Measurements from ENCODE around the gene C3AR1. TPM values are rescaled to one million over a fixed set of nuclear protein-coding genes. Genes with fewer than 3 reads are reported as not detected.

Gene C3AR1
- total and polyA plus RNA-seq, 2 donors (not counting 3 experiments of a cell fraction or from before 2014, with no cell fraction given) = 0.22 to 0.70 TPM

DNA sequence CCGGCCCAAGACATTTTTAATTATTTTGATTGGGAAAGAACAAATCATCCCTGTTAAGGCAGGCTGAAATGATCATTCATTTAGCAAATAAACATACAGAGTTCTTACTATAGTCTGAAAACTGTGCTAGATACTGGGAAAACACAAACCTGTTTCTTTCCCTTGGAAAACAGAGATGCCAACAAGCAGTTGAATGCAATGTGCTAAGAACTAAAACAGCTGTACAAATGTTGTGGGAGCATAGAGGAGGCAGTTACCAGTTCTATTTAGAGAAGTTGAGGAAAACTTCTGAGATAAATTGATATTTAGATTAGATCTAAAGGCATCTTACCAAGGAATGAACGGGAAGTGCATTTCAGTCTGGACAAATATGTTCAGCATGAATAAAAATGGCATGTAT lies 12.8 kb upstream of the C3AR1 start:
- Histone ChIP-seq H3K9ac (replicated peaks; ENCODE audit: extremely low read depth, insufficient read depth, low read length) (no peak overlapping the region), H3K4me1 (ENCODE audit: control insufficient read depth, extremely low read depth, insufficient read depth, low read length) (peaks cover 22% of the 10 kb centered on the region), H3K9me1 (replicated peaks; ENCODE audit: control insufficient read depth, extremely low read depth, insufficient read depth, low read length) (no peaks in the 10 kb centered on the region), H3K4me2 (ENCODE audit: insufficient read depth, low read length) (no peak overlapping the region), H3K27me3 (ENCODE audit: control insufficient read depth in 2 of 2, insufficient read depth in 2 of 2, low read length in 2 of 2) (no peaks in the 10 kb centered on the region), H3K27ac (ENCODE audit: insufficient read depth, low read depth, low read length) (no peak overlapping the region), H3K36me3 (ENCODE audit: control insufficient read depth in 2 of 2, extremely low read depth in 1 of 2, insufficient read depth in 2 of 2, low read length in 2 of 2) (no peaks in the 10 kb centered on the region), H2AFZ (ENCODE audit: low read depth, low read length) (no peak overlapping the region), H3K79me2 (ENCODE audit: control insufficient read depth, insufficient read depth, low read length) (peaks cover 21% of the 10 kb centered on the region), H4K20me1 (replicated peaks; ENCODE audit: control insufficient read depth, extremely low read depth, insufficient read depth, low read length) (no peaks in the 10 kb centered on the region), H3K9me3 (replicated peaks; ENCODE audit: control insufficient read depth, insufficient read depth, low read length) (no peaks in the 10 kb centered on the region), H3K4me3 (replicated peaks in 1 of 3; ENCODE audit: insufficient read depth in 1 of 3, low read depth in 1 of 3, low read length in 3 of 3) (no peak overlapping the region)
- DNase-seq (ENCODE audit: low read depth, low spot score) (no peak), FAIRE-seq (no peak)
- POLR2A ChIA-PET = interaction anchor here (0.9 to 1.1 kb wide), 2 partner anchors 143 to 146 kb away, joined by 3 to 7 read pairs; partner anchors contain the start of gene SLC2A3
- intact Hi-C loops (cut with micrococcal nuclease) (loop anchor here (1.0 kb wide), 4 partner anchors 13 to 219 kb away; partner anchors contain the start of gene C3AR1), dilution Hi-C loops (cut with MboI; ENCODE audit: extremely low pct_ligation_motif_present, low sequenced_read_pairs) (no loop called here)
- TF ChIP-seq FOS (IDR thresholded peaks at IDR 0.05; ENCODE audit: borderline replicate concordance, insufficient read depth, low read length) (no peak), POLR2AphosphoS5 (IDR thresholded peaks at IDR 0.05; ENCODE audit: insufficient read depth, low read depth, low read length) (no peak), EZH2 (IDR thresholded peaks at IDR 0.05; ENCODE audit: borderline replicate concordance, low read depth, low read length, severe bottlenecking) (no peak), JUN (IDR thresholded peaks at IDR 0.05; ENCODE audit: borderline replicate concordance, insufficient read depth, insufficient read length, low read depth) (no peak), MYC (IDR thresholded peaks at IDR 0.05; ENCODE audit: low read depth, low read length) (no peak)
- TF ChIP-seq, protein P1, sequence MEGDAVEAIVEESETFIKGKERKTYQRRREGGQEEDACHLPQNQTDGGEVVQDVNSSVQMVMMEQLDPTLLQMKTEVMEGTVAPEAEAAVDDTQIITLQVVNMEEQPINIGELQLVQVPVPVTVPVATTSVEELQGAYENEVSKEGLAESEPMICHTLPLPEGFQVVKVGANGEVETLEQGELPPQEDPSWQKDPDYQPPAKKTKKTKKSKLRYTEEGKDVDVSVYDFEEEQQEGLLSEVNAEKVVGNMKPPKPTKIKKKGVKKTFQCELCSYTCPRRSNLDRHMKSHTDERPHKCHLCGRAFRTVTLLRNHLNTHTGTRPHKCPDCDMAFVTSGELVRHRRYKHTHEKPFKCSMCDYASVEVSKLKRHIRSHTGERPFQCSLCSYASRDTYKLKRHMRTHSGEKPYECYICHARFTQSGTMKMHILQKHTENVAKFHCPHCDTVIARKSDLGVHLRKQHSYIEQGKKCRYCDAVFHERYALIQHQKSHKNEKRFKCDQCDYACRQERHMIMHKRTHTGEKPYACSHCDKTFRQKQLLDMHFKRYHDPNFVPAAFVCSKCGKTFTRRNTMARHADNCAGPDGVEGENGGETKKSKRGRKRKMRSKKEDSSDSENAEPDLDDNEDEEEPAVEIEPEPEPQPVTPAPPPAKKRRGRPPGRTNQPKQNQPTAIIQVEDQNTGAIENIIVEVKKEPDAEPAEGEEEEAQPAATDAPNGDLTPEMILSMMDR (IDR thresholded peaks at IDR 0.05; ENCODE audit: extremely low read depth in 1 of 2, insufficient read depth in 1 of 2, low read depth in 1 of 2, low read length in 2 of 2) = no peak
- TF ChIP-seq, protein P2, sequence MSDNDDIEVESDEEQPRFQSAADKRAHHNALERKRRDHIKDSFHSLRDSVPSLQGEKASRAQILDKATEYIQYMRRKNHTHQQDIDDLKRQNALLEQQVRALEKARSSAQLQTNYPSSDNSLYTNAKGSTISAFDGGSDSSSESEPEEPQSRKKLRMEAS (IDR thresholded peaks at IDR 0.05; ENCODE audit: insufficient read depth, insufficient read length) = no peak
- CTCF ChIA-PET = interaction anchor here (0.9 to 8.9 kb wide), 25 partner anchors 9 to 436 kb away, joined by 3 to 254 read pairs (median 6); partner anchors contain the start of gene C3AR1
- no TSS peak for BruUV-seq (replicated peaks)

All from endothelial cell of umbilical vein (primary cell).